ENCODE measurements around the gene ARHGAP31. TPM values are rescaled to one million over a fixed set of nuclear protein-coding genes. Genes with fewer than 3 reads are reported as not detected.

The ARHGAP31 gene
- total RNA-seq, 4 donors from 2014 or later, result 2.7 to 9.3 (median 7.6) TPM

DNA sequence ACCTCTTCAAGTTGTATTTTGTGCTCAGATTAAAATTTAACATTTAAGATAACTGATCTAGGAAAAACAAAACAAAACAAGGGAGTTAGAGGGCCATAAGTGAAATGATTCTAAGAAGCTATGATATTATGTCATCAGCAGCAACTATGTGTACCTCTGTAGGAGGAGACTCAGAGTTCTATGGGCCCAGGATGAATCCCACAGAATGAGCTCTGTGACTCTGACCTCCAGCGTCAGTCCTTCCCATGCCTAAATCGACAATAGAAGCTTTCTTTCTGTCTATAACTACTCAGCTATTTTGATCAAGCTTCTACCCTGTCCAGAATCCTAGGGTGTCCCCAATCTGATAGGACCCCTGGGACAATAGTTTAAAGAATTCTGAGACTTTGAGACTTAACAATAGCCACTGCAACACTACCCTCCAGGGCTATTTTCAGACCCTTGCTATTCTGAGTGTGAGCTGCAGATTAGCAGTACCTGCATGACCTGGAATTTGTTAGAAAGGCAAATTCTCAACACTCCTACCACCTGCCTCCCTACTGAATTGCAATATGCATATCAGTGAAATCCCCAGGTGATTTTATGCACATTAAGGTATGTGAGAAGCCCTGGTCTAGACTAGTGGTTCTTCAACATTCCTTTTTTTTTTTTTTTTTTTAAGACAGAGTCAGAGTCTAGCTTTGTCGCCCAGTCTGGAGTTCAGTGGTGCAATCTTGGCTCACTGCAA lies 66.7 kb downstream of the ARHGAP31 start:
- peaks cover 0 to 6% (median 0%) of the 10 kb centered on the region in 3 donors for H3K4me1 ChIP-seq
- TF ChIP-seq, protein P1, sequence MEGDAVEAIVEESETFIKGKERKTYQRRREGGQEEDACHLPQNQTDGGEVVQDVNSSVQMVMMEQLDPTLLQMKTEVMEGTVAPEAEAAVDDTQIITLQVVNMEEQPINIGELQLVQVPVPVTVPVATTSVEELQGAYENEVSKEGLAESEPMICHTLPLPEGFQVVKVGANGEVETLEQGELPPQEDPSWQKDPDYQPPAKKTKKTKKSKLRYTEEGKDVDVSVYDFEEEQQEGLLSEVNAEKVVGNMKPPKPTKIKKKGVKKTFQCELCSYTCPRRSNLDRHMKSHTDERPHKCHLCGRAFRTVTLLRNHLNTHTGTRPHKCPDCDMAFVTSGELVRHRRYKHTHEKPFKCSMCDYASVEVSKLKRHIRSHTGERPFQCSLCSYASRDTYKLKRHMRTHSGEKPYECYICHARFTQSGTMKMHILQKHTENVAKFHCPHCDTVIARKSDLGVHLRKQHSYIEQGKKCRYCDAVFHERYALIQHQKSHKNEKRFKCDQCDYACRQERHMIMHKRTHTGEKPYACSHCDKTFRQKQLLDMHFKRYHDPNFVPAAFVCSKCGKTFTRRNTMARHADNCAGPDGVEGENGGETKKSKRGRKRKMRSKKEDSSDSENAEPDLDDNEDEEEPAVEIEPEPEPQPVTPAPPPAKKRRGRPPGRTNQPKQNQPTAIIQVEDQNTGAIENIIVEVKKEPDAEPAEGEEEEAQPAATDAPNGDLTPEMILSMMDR (IDR thresholded peaks at IDR 0.05), result no peak
- no peak for TF ChIP-seq POLR2A (IDR thresholded peaks at IDR 0.05)

DNA sequence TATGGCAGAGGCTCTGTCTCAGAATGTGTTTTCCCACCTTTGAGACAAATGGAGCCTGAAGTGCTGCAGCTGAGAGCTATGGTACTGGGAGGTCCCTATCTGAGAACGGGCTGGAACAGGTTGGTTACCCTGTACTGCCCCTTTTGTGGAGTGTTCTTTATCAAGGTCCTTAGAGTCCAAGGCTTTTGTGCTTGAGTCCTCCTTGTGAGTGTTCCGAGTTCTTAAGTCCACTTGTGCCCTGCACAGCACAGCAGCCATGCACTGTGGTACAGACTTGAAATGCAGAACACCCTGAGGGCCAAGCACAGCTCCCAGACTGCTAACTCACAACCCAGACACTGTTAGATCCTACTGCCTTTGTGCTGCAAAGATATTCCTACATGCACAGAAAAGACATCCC lies 67.8 kb downstream of the ARHGAP31 start:
- intact Hi-C loops (cut with DNase I), result no loop called here
- WGBS, 2 donors, result 80% methylated on average over 1 of the region's 2 CpGs; no CpG with 5 or more reads in 1 of the 2 donors
- no peaks in the 10 kb centered on the region for H3K9me3 ChIP-seq
- DNase-seq, result no peak
- H3K27ac ChIP-seq, result no peak overlapping the region
- H3K36me3 ChIP-seq, result peaks cover 0 to 9% (median 0%) of the 10 kb centered on the region in 3 donors
- TF ChIP-seq, protein P1 (IDR thresholded peaks at IDR 0.05), result no peak
- TF ChIP-seq POLR2A (IDR thresholded peaks at IDR 0.05), result no peak
- H3K4me1 ChIP-seq, result peaks cover 0 to 2% (median 0%) of the 10 kb centered on the region in 3 donors
- no peaks in the 10 kb centered on the region for H3K27me3 ChIP-seq
- no peak overlapping the region for H3K4me3 ChIP-seq

More for the DNA sequence above, 66.7 kb downstream of the ARHGAP31 start:
- no peaks in the 10 kb centered on the region for H3K27me3 ChIP-seq
- no peaks in the 10 kb centered on the region for H3K36me3 ChIP-seq
- H3K27ac ChIP-seq, result no peak overlapping the region
- intact Hi-C loops (cut with DNase I), result no loop called here
- H3K9me3 ChIP-seq, result no peaks in the 10 kb centered on the region
- H3K4me3 ChIP-seq, result no peak overlapping the region
- WGBS, 2 donors, result 75 to 91% methylated on average over 2 to 3 of the region's 3 CpGs
- DNase-seq, result no peak

DNA sequence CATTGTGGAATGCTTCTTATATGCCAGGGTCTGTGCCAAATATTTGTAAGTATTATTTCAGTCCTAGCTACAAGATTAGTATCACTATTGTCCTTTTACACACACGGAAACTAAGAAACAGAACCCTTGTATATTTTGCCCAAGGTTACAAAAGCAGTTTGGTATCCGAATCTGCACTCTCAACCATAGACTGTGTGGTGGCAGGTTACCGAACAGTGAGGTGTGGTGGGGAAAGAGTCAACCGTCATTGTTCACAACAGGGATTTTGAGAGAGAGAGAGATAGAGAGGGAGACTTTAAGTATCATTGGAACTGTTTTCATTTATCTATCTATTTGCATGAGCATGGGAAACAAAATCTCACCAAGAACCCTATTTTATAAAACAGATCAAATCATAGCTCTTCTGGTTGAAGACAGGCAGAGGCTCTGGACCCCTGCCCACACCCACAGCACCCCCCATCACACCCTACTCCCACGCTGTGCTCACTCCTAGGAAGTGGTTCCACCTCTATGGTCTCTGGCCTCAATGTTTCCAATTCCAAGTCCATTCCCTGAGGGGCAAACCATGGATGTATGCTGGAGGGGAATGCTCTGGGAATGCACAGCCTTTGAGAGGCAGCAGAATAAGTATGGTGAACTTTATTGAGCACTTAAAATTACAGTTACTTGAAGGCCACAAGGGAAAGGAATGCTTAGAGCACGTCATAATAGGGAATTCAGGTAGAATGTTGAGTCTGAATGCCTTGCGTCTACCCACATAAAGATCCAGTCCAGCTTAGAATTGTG lies 69.0 kb downstream of the ARHGAP31 start:
- intact Hi-C loops (cut with DNase I), result no loop called here
- Histone ChIP-seq H3K27ac (no peak overlapping the region), H3K4me1 (no peaks in the 10 kb centered on the region), H3K36me3 (peaks cover 0 to 20% (median 0%) of the 10 kb centered on the region in 3 donors), H3K27me3 (no peaks in the 10 kb centered on the region), H3K4me3 (no peak overlapping the region), H3K9me3 (no peaks in the 10 kb centered on the region)
- no peak for DNase-seq
- WGBS, 2 donors, result 85 to 90% methylated on average over 7 of the region's 7 CpGs
- TF ChIP-seq POLR2A (IDR thresholded peaks at IDR 0.05), result no peak
- TF ChIP-seq, protein P1 (IDR thresholded peaks at IDR 0.05), result no peak

DNA sequence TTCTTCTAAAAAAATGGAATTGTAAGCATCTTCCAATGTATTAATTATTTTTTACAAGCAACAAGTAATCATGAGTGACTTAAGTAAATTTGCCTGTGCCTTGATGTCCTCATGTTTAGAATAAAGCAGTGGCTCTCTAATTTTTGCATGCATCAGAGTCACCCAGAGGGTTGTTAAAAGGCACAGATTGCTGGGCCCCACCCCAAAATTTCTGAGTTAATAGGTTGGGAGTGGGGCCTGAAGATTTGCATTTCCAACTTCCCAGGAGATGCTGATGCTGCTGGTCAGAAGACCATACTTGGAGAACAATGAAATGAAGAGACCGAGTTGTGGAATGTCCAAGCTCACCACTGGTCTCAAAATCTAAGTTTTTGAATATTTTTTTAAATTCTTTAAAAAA lies 70.2 kb downstream of the ARHGAP31 start:
- Histone ChIP-seq H3K4me1 (no peaks in the 10 kb centered on the region), H3K4me3 (no peak overlapping the region), H3K36me3 (peaks cover 0 to 21% (median 0%) of the 10 kb centered on the region in 3 donors), H3K27ac (no peak overlapping the region), H3K9me3 (no peaks in the 10 kb centered on the region), H3K27me3 (no peaks in the 10 kb centered on the region)
- intact Hi-C loops (cut with DNase I), result no loop called here
- no peak for DNase-seq
- TF ChIP-seq, protein P1 (IDR thresholded peaks at IDR 0.05), result no peak
- no peak for TF ChIP-seq POLR2A (IDR thresholded peaks at IDR 0.05)
- 91 to 100% methylated on average over 1 of the region's 1 CpG for WGBS, 2 donors

DNA sequence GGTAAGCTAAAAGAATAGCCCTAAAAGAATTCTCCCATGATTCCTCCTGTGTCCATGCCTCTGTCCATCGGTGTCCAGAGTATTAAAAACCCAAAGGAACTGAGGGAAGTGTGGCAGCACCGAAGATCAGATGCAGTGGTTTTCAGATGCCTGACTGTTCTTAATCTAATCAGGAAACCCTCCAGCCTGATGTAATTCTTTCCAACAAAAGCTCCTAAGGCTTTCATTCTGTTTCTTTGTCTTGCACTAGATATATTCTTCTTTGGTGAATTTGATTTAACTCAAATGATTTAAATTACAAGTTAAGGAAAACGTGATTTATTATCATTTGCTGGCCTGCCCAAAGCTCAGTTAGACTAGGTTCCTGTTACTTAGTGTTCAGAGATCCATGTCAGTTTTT lies 71.2 kb downstream of the ARHGAP31 start:
- 62 to 66% methylated on average over 3 of the region's 3 CpGs for WGBS, 2 donors
- H3K27ac ChIP-seq, result no peak overlapping the region
- no peak overlapping the region for H3K4me3 ChIP-seq
- H3K36me3 ChIP-seq, result peaks cover 0 to 26% (median 0%) of the 10 kb centered on the region in 3 donors
- DNase-seq, result no peak
- no peaks in the 10 kb centered on the region for H3K4me1 ChIP-seq
- H3K27me3 ChIP-seq, result no peaks in the 10 kb centered on the region
- no peaks in the 10 kb centered on the region for H3K9me3 ChIP-seq
- intact Hi-C loops (cut with DNase I), result no loop called here
- TF ChIP-seq, protein P1 (IDR thresholded peaks at IDR 0.05), result no peak
- TF ChIP-seq POLR2A (IDR thresholded peaks at IDR 0.05), result no peak

Measured in esophagus squamous epithelium (tissue), 5 donors.